K562 (cell line): ENCODE results near the gene ZNF202. TPM values are rescaled to one million over a fixed set of nuclear protein-coding genes. Genes with fewer than 3 reads are reported as not detected.
A peak's percentile ranks its signal among the peaks of the same experiment; 100 is the strongest.

Experiments
- BRF1 ChIP-seq: IDR thresholded peaks from 3 replicates; pipeline ENCODE4 v1.6.1; 2011; ENCODE audit warnings: borderline replicate concordance, mild to moderate bottlenecking; ENCODE audit not compliant: insufficient read length; ENCODE audit errors: extremely low read depth
- CBX3 ChIP-seq, 2 experiments: IDR thresholded peaks; 1 replicate in 1 of 2; 2 replicates in 1 of 2; pipeline ENCODE4 v1.6.1; 2012; ENCODE audit warnings: inconsistent platforms in 2 of 2, low read length in 2 of 2, borderline replicate concordance in 1 of 2, control low read depth in 1 of 2
- CREBBP ChIP-seq: IDR thresholded peaks from one replicate; pipeline ENCODE4 v1.6.1; 2012; ENCODE audit warnings: low read depth, mild to moderate bottlenecking, control low read depth, inconsistent platforms, low read length
- ELF1 ChIP-seq: fragments of 200-800 bp; sonication (Bioruptor generic); IDR thresholded peaks from 2 replicates; pipeline ENCODE4 v1.6.1; 2016; ENCODE audit warnings: missing genetic modification characterization, missing compliant biosample characterization
- ETS2 ChIP-seq: IDR thresholded peaks from 2 replicates; pipeline ENCODE4 v1.6.1; 2016; ENCODE audit warnings: borderline replicate concordance, missing genetic modification characterization, mild to moderate bottlenecking, moderate library complexity, missing compliant biosample characterization; ENCODE audit not compliant: poor library complexity, severe bottlenecking
- FOXK2 ChIP-seq, 2 experiments: fragments of 450-650 bp; IDR thresholded peaks in 1 of 2; conservative IDR thresholded peaks in 1 of 2; 2 replicates each; pipeline ENCODE4 v1.6.1; 2016; ENCODE audit warnings: low read depth in 2 of 2, mild to moderate bottlenecking in 1 of 2
- IRF2 ChIP-seq: sonication (generic); formaldehyde crosslinking; IDR thresholded peaks from 2 replicates; pipeline ENCODE4 v1.8.1; 2022; ENCODE audit warnings: mild to moderate bottlenecking, missing genetic modification reagents
- PYGO2 ChIP-seq: fragments of 450-650 bp; IDR thresholded peaks from 2 replicates; pipeline ENCODE4 v1.6.1; 2016; ENCODE audit warnings: mild to moderate bottlenecking, missing genetic modification characterization, moderate library complexity, missing compliant biosample characterization
- SIN3A ChIP-seq, 2 experiments: fragments of 150-350 bp in 1 of 2; IDR thresholded peaks; 2 replicates each; pipeline ENCODE4 v1.6.1; 2011 to 2016; ENCODE audit warnings: borderline replicate concordance in 2 of 2, low read depth in 2 of 2, low read length in 2 of 2, mild to moderate bottlenecking in 2 of 2, moderate library complexity in 2 of 2; ENCODE audit not compliant: control insufficient read depth in 1 of 2
- SMC3 ChIP-seq: conservative IDR thresholded peaks from 2 replicates; pipeline ENCODE4 v1.6.1; 2011; ENCODE audit warnings: low read depth, low read length, improper control_type of control experiment; ENCODE audit not compliant: insufficient read depth
- STAG1 ChIP-seq: sonication (generic); formaldehyde crosslinking; IDR thresholded peaks from 2 replicates; pipeline ENCODE4 v1.5.0; 2020; ENCODE audit warnings: missing genetic modification reagents, borderline replicate concordance
- TARDBP ChIP-seq: fragments of 450-650 bp; IDR thresholded peaks from 2 replicates; pipeline ENCODE4 v1.6.1; 2016
- TGIF2 ChIP-seq: sonication (generic); formaldehyde crosslinking; IDR thresholded peaks from 2 replicates; pipeline ENCODE4 v1.8.1; 2022; ENCODE audit warnings: mild to moderate bottlenecking, missing genetic modification reagents, moderate library complexity
- ZNF165 ChIP-seq: fragments of 250-450 bp; sonication (Bioruptor Pico); IDR thresholded peaks from 2 replicates; pipeline ENCODE4 v1.4.0; 2020; ENCODE audit warnings: borderline replicate concordance
- ZNF274 ChIP-seq: IDR thresholded peaks from 2 replicates; pipeline ENCODE4 v1.6.1; 2011; ENCODE audit warnings: low read depth, mild to moderate bottlenecking, low read length, moderate library complexity, borderline replicate concordance
- ZNF586 ChIP-seq: fragments of 450-650 bp; formaldehyde crosslinking; conservative IDR thresholded peaks from 2 replicates; pipeline ENCODE4 v1.4.0; 2020; ENCODE audit warnings: mild to moderate bottlenecking, moderate library complexity
- polyA plus RNA-seq, 8 experiments: library from polyadenylated mRNA; depleted of rRNA in 4 of 8; stranded (reverse) in 5 of 8; unstranded in 3 of 8; fragments of >200 nt; fragmentation: Nextera tagmentation in 2 of 8; fragmentation: Illumina TruSeq in 1 of 8; extraction: Ambion mirVana in 2 of 8; extraction: Trizol in 1 of 8; gene quantifications; 2 replicates each; pipeline versions ENCODE4 v1.2.1 to v1.2.3, GENCODE V29; 2011 to 2014; ENCODE audit warnings: inconsistent platforms in 1 of 8, missing spikeins in 1 of 8
- total RNA-seq, 7 experiments: library from RNA; depleted of rRNA in 6 of 7; stranded (reverse); fragments of >200 nt in 6 of 7; fragmentation: Illumina TruSeq in 2 of 7; extraction: Trizol in 2 of 7; gene quantifications; 2 replicates each; pipeline versions ENCODE4 v1.2.1 to v1.2.3, GENCODE V29; 2011 to 2021; ENCODE audit warnings: low replicate concordance in 1 of 7
- TF ChIP-seq, protein P1 (sequence below): fragments of 250-450 bp; sonication (Bioruptor Pico); IDR thresholded peaks from 2 replicates; pipeline ENCODE4 v1.8.0; 2021; ENCODE audit warnings: moderate library complexity, mild to moderate bottlenecking, inconsistent platforms
- TF ChIP-seq, protein P2 (sequence below): fragments of 250-450 bp; sonication (Bioruptor Pico); IDR thresholded peaks from 2 replicates; pipeline ENCODE4 v1.4.0; 2020; ENCODE audit warnings: mild to moderate bottlenecking, moderate library complexity
- TF ChIP-seq, protein P3 (sequence below): sonication (generic); formaldehyde crosslinking; IDR thresholded peaks from 2 replicates; pipeline ENCODE4 v1.8.1; 2023; ENCODE audit warnings: mild to moderate bottlenecking, missing genetic modification reagents, moderate library complexity
- TF ChIP-seq, protein P4 (sequence below): fragments of 200-800 bp; sonication (Bioruptor generic); IDR thresholded peaks from 2 replicates; pipeline ENCODE4 v1.6.1; 2017; ENCODE audit warnings: missing genetic modification characterization, missing compliant biosample characterization

The ZNF202 gene
- total and polyA plus RNA-seq, 9 of the 15 experiments (the other 6 are each of a cell fraction or from before 2014, with no cell fraction given), result 2.3 to 18.7 (median 12.7) TPM

DNA sequence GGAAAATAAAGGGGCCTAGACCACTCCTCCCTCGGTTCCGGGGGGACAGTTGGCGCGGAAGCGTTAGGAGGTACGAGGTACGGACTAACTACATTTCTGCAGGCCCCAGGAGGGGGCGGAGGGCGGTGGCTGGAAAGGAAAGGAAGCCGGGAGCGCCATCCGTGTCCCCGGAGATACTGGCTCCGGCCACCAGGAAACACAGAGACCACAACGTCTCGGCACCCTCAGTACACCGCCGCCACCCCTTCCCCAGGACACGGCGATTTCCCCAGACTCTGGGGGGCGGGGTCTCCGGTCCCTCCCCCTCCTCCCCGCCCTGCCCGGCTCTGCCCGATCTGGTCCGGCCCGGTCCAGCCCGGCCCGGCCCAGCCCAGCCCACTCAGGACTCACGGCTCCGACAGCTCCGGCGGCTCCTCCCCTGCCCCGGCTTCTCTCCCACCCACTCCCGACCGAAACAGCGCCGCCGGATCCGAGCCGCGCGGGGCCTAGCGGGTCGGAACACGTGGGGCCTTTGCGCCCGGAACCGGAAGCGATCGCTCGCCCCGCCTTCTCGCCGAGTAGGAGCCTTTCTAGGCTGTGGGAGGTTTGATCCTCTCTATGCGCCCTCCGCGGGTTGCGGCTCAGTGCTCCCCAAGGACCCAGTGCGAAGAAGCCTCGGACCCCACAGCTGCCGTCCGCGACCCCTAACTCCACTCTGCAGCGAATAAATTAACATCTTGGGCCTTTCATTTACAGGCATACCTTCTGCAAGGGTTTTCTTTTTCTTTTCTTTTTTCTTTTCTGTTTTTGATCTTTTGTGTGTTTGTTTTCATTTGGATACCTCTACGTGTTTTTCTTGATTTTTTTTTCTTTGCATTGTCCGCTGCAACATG is at the start of gene ZNF202 (continued):
- TF ChIP-seq SIN3A (IDR thresholded peaks at IDR 0.05; ENCODE audit: borderline replicate concordance in 2 of 2, control insufficient read depth in 1 of 2, low read depth in 2 of 2, low read length in 2 of 2), result peak; percentile 82 to 86; a peak in 1 of 4 replicates
- no peak for TF ChIP-seq PYGO2 (tag)
- TF ChIP-seq CREBBP, result no peak
- TF ChIP-seq, protein P1, sequence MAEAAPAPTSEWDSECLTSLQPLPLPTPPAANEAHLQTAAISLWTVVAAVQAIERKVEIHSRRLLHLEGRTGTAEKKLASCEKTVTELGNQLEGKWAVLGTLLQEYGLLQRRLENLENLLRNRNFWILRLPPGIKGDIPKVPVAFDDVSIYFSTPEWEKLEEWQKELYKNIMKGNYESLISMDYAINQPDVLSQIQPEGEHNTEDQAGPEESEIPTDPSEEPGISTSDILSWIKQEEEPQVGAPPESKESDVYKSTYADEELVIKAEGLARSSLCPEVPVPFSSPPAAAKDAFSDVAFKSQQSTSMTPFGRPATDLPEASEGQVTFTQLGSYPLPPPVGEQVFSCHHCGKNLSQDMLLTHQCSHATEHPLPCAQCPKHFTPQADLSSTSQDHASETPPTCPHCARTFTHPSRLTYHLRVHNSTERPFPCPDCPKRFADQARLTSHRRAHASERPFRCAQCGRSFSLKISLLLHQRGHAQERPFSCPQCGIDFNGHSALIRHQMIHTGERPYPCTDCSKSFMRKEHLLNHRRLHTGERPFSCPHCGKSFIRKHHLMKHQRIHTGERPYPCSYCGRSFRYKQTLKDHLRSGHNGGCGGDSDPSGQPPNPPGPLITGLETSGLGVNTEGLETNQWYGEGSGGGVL, result no peak
- TF ChIP-seq ZNF274, result peak; percentile 24; the same call in 1 of the 2 replicates
- TF ChIP-seq, protein P2, sequence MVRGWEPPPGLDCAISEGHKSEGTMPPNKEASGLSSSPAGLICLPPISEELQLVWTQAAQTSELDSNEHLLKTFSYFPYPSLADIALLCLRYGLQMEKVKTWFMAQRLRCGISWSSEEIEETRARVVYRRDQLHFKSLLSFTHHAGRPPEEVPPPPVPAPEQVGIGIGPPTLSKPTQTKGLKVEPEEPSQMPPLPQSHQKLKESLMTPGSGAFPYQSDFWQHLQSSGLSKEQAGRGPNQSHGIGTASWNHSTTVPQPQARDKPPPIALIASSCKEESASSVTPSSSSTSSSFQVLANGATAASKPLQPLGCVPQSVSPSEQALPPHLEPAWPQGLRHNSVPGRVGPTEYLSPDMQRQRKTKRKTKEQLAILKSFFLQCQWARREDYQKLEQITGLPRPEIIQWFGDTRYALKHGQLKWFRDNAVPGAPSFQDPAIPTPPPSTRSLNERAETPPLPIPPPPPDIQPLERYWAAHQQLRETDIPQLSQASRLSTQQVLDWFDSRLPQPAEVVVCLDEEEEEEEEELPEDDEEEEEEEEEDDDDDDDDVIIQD (CRISPR knock-in tag), result no peak
- TF ChIP-seq TGIF2 (CRISPR knock-in tag), result 0 out of 2 replicates have a peak, but pooled peaks have one; percentile 21
- TF ChIP-seq ZNF165 (CRISPR knock-in tag), result no peak
- TF ChIP-seq ETS2, result no peak
- no peak; a peak in 2 of 4 replicates for TF ChIP-seq FOXK2 (conservative IDR thresholded peaks at IDR 0.05 in 1 of 2, IDR thresholded peaks at IDR 0.05 in 1 of 2; ENCODE audit: low read depth in 2 of 2)
- peak; percentile 76 for TF ChIP-seq ELF1 (tag)
- TF ChIP-seq, protein P3, sequence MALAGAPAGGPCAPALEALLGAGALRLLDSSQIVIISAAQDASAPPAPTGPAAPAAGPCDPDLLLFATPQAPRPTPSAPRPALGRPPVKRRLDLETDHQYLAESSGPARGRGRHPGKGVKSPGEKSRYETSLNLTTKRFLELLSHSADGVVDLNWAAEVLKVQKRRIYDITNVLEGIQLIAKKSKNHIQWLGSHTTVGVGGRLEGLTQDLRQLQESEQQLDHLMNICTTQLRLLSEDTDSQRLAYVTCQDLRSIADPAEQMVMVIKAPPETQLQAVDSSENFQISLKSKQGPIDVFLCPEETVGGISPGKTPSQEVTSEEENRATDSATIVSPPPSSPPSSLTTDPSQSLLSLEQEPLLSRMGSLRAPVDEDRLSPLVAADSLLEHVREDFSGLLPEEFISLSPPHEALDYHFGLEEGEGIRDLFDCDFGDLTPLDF (CRISPR knock-in tag), result no peak
- TF ChIP-seq STAG1, result no peak
- TF ChIP-seq TARDBP, result no peak
- TF ChIP-seq, protein P4, sequence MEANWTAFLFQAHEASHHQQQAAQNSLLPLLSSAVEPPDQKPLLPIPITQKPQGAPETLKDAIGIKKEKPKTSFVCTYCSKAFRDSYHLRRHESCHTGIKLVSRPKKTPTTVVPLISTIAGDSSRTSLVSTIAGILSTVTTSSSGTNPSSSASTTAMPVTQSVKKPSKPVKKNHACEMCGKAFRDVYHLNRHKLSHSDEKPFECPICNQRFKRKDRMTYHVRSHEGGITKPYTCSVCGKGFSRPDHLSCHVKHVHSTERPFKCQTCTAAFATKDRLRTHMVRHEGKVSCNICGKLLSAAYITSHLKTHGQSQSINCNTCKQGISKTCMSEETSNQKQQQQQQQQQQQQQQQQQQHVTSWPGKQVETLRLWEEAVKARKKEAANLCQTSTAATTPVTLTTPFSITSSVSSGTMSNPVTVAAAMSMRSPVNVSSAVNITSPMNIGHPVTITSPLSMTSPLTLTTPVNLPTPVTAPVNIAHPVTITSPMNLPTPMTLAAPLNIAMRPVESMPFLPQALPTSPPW, result peak; percentile 96
- no peak for TF ChIP-seq IRF2
- TF ChIP-seq SMC3, result no peak
- no peak for TF ChIP-seq ZNF586 (CRISPR knock-in tag)
- no peak for TF ChIP-seq CBX3 (IDR thresholded peaks at IDR 0.05; ENCODE audit: borderline replicate concordance in 1 of 2, low read length in 2 of 2)
- TF ChIP-seq BRF1, result no peak
